ENCODE data around the gene HSPA12A.
A peak's percentile ranks its signal among the peaks of the same experiment; 100 is the strongest.

HSPA12A gene

GRCh38 chr10:116787893-116788665 is 45.7 kb upstream of the HSPA12A start (continued):
- TF ChIP-seq WT1 (tag by site-specific recombination; IDR thresholded peaks at IDR 0.05): no peak
- TF ChIP-seq, protein P1, sequence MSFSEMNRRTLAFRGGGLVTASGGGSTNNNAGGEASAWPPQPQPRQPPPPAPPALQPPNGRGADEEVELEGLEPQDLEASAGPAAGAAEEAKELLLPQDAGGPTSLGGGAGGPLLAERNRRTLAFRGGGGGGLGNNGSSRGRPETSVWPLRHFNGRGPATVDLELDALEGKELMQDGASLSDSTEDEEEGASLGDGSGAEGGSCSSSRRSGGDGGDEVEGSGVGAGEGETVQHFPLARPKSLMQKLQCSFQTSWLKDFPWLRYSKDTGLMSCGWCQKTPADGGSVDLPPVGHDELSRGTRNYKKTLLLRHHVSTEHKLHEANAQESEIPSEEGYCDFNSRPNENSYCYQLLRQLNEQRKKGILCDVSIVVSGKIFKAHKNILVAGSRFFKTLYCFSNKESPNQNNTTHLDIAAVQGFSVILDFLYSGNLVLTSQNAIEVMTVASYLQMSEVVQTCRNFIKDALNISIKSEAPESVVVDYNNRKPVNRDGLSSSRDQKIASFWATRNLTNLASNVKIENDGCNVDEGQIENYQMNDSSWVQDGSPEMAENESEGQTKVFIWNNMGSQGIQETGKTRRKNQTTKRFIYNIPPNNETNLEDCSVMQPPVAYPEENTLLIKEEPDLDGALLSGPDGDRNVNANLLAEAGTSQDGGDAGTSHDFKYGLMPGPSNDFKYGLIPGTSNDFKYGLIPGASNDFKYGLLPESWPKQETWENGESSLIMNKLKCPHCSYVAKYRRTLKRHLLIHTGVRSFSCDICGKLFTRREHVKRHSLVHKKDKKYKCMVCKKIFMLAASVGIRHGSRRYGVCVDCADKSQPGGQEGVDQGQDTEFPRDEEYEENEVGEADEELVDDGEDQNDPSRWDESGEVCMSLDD (tag by site-specific recombination; IDR thresholded peaks at IDR 0.05): no peak
- no peak; the same call in 1 of the 2 replicates for TF ChIP-seq SP3 (tag by site-specific recombination; IDR thresholded peaks at IDR 0.05)
- 0 out of 2 replicates have a peak, but pooled peaks have one; percentile 29 for TF ChIP-seq ZNF501 (tag by site-specific recombination; IDR thresholded peaks at IDR 0.05)
- TF ChIP-seq ZNF266 (tag by site-specific recombination; IDR thresholded peaks at IDR 0.05; ENCODE audit: low read depth): no peak
- no peak for TF ChIP-seq ZNF560 (tag by site-specific recombination; IDR thresholded peaks at IDR 0.05; ENCODE audit: borderline replicate concordance)
- no peak for TF ChIP-seq ZNF514 (tag by site-specific recombination; IDR thresholded peaks at IDR 0.05)
- peak; percentile 87 for TF ChIP-seq ZNF692 (tag by site-specific recombination; IDR thresholded peaks at IDR 0.05)
- no peak for TF ChIP-seq ZNF837 (tag by site-specific recombination; IDR thresholded peaks at IDR 0.05)
- TF ChIP-seq INSM2 (tag by site-specific recombination; IDR thresholded peaks at IDR 0.05): no peak
- TF ChIP-seq ZNF239 (tag by site-specific recombination; IDR thresholded peaks at IDR 0.05): no peak
- TF ChIP-seq ZNF133 (tag by site-specific recombination; IDR thresholded peaks at IDR 0.05): no peak
- TF ChIP-seq ZNF366 (tag by site-specific recombination; conservative IDR thresholded peaks at IDR 0.05): no peak
- no peak for TF ChIP-seq ZNF175 (tag by site-specific recombination; IDR thresholded peaks at IDR 0.05)
- TF ChIP-seq ZNF513 (tag by site-specific recombination; IDR thresholded peaks at IDR 0.05): no peak
- no peak for TF ChIP-seq ZNF830 (tag by site-specific recombination; IDR thresholded peaks at IDR 0.05; ENCODE audit: low read depth)
- TF ChIP-seq ZNF223 (tag by site-specific recombination; IDR thresholded peaks at IDR 0.05): no peak
- TF ChIP-seq ZNF747 (tag by site-specific recombination; IDR thresholded peaks at IDR 0.05): no peak
- TF ChIP-seq, protein P2, sequence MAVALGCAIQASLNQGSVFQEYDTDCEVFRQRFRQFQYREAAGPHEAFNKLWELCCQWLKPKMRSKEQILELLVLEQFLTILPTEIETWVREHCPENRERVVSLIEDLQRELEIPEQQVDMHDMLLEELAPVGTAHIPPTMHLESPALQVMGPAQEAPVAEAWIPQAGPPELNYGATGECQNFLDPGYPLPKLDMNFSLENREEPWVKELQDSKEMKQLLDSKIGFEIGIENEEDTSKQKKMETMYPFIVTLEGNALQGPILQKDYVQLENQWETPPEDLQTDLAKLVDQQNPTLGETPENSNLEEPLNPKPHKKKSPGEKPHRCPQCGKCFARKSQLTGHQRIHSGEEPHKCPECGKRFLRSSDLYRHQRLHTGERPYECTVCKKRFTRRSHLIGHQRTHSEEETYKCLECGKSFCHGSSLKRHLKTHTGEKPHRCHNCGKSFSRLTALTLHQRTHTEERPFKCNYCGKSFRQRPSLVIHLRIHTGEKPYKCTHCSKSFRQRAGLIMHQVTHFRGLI (tag by site-specific recombination; IDR thresholded peaks at IDR 0.05): no peak
- TF ChIP-seq, protein P3, sequence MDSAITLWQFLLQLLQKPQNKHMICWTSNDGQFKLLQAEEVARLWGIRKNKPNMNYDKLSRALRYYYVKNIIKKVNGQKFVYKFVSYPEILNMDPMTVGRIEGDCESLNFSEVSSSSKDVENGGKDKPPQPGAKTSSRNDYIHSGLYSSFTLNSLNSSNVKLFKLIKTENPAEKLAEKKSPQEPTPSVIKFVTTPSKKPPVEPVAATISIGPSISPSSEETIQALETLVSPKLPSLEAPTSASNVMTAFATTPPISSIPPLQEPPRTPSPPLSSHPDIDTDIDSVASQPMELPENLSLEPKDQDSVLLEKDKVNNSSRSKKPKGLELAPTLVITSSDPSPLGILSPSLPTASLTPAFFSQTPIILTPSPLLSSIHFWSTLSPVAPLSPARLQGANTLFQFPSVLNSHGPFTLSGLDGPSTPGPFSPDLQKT (IDR thresholded peaks at IDR 0.05; ENCODE audit: borderline replicate concordance, low read depth, low read length): no peak
- TF ChIP-seq ZFP69B (tag by site-specific recombination; IDR thresholded peaks at IDR 0.05): peak; percentile 88
- TF ChIP-seq ZNF341 (tag by site-specific recombination; IDR thresholded peaks at IDR 0.05; ENCODE audit: low read depth): peak; percentile 86
- TF ChIP-seq GLI4 (tag by site-specific recombination; IDR thresholded peaks at IDR 0.05): no peak
- TF ChIP-seq ZNF518A (tag by site-specific recombination; conservative IDR thresholded peaks at IDR 0.05; ENCODE audit: low read depth): no peak
- no peak for TF ChIP-seq KLF8 (tag by site-specific recombination; IDR thresholded peaks at IDR 0.05)

Data from HEK293 (cell line).